CD1c-positive myeloid dendritic cell (primary cell): ENCODE measurements around the gene RXYLT1.
"Not testable (repeated sequence)": the region's sequence is repeated elsewhere in the genome, so short reads cannot be mapped to it uniquely, and the experiment has no call there.

Source experiments
- DNase-seq: peaks from one replicate; pipeline ENCODE4 v3.0.0-alpha.2; 2016; ENCODE audit errors: extremely low spot score

RXYLT1 gene

GRCh38 chr12:63779498-63780481, at the start of gene RXYLT1:
TSS of gene RXYLT1 (plus strand) at chr12:63779909. CDS start at chr12:63779961, 52 bp downstream.
- peak; percentile 83 for DNase-seq

DNA sequence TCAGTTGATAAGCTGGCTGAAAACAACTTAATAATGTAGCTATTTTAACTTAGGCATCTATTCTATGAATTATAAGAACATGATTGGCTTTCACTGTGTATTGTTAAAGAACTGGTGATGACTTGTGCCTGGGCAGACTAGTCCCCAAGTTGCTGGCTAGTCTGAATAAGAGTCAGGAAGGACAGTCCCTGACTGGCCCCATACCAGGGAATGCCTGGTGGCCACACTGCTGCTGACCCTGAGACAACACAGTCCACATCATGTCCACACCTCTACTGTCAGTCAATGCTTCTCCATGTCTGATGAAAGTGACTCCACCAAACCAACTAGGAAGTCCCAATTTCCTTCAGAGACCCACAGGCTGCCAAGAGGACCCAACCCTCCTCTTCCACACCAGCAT, 46.9 kb upstream of the RXYLT1 start:
- not testable (repeated sequence) for DNase-seq

- DNase-seq: not testable (repeated sequence)
Observed at GRCh38 chr12:63733585-63733984, 46.1 kb upstream of the RXYLT1 start.

GRCh38 chr12:63740551-63740950, 39.2 kb upstream of the RXYLT1 start:
- DNase-seq: not testable (repeated sequence)

GRCh38 chr12:63741431-63741830, 38.3 kb upstream of the RXYLT1 start:
- not testable (repeated sequence) for DNase-seq

GRCh38 chr12:63744110-63744509, 35.6 kb upstream of the RXYLT1 start:
- DNase-seq: not testable (repeated sequence)

DNA sequence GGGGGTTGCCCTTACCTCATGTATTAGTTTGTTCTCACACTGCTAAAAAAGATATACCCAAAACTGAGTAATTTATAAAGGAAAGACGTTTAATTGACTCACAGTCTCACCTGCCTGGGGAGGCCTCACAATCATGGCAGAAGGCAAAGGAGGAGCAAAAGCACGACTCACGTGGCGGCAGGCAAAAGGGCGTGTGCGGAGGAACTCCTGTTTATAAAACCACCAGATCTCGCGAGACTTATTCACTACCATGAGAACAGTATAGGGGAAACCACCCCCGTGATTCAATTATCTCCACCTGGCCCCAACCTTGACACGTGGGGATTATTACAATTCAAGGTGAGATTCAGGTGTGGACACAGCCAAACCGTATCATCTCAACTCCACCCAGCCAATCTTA, 33.2 kb upstream of the RXYLT1 start:
- not testable (repeated sequence) for DNase-seq

DNA sequence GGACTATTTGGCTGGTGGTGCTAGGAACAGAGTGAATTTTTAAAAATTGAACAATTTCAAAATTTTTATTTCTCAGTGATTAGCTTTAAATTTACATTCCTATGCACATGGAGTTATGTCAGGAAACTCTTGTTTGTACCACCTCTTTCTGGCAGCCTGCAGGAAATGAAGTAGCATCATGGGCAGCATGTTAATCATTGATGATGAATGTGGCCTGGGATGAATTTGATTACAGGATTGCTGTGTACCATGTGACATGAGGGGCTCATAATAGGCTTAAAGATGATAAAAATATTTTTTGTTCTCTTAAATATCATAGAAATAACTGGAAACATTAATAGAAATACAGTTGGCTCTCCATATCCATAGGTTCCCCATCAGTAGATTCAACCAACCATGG, 32.6 kb upstream of the RXYLT1 start:
- not testable (repeated sequence) for DNase-seq

DNA sequence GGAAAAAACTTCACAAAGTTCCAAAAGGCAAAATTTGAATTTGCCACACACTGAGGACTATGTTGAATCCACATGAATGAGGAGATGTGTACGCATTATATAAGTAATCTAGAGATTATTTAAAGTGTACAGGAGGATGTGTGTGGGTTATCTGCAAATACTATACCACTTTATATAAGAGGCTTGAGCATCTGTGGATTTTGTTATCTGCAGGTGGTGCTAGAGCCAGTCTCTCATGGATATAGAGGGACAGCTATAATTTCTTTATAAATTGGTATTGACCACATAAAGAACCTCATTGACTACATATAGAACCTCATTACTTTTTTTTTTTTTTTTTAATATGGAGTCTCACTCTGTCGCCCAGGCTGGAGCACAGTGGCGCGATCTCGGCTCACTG, 32.2 kb upstream of the RXYLT1 start:
- no peak for DNase-seq

GRCh38 chr12:63752283-63752682, 27.4 kb upstream of the RXYLT1 start:
- no peak for DNase-seq

GRCh38 chr12:63752841-63753240, 26.9 kb upstream of the RXYLT1 start:
- DNase-seq: no peak

- DNase-seq: no peak
Observed at GRCh38 chr12:63753743-63754142, 26.0 kb upstream of the RXYLT1 start.

GRCh38 chr12:63764481-63764880, 15.2 kb upstream of the RXYLT1 start:
- no peak for DNase-seq

- no peak for DNase-seq
Observed at GRCh38 chr12:63766498-63766897, 13.2 kb upstream of the RXYLT1 start.

GRCh38 chr12:63770375-63770774, 9.3 kb upstream of the RXYLT1 start:
- DNase-seq: no peak

DNA sequence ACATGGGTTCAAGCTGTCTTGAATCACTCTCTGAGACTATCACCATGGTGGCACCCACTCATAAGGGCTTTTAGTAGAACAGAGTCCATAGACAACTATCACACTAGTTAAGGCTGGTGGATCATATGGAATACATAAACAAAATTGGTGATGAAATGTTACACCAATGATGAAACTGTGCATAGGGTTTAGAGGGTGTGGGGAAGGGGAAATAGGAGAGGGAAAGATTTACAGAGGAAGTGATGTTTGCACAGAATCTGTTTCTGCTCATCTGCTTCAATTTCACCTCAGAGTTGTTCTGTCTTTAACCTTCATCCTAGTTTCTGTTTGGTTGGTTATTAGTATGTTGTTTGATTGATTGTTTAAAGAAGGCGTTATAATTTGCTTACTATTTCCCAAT, 2.4 kb upstream of the RXYLT1 start:
- peak; percentile 26 for DNase-seq

- no peak for DNase-seq
Observed at GRCh38 chr12:63782466-63782865, 2.8 kb downstream of the RXYLT1 start.

GRCh38 chr12:63787306-63787705, 7.6 kb downstream of the RXYLT1 start:
- no peak for DNase-seq

GRCh38 chr12:63790608-63790945, 10.9 kb downstream of the RXYLT1 start:
- DNase-seq: no peak

DNA sequence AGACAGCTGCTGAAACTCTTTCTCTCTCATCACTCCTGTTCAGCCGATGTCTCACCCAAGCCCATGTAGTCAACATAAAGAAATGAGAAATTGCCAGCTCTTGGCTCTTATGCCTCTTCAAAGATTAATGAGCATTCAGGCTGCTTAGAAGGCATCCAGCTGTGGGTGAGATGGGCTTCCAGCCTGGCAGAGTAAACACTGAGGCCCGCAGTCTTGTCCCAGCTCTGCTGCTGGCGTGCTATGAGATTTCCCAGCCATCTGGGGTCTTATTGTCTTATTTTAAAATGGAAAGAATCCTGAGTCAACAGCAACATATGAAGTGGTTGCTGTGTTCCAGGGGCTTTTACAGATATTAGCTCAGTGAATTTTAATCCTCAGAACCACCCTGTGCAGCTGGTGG, 12.6 kb downstream of the RXYLT1 start:
- no peak for DNase-seq

DNA sequence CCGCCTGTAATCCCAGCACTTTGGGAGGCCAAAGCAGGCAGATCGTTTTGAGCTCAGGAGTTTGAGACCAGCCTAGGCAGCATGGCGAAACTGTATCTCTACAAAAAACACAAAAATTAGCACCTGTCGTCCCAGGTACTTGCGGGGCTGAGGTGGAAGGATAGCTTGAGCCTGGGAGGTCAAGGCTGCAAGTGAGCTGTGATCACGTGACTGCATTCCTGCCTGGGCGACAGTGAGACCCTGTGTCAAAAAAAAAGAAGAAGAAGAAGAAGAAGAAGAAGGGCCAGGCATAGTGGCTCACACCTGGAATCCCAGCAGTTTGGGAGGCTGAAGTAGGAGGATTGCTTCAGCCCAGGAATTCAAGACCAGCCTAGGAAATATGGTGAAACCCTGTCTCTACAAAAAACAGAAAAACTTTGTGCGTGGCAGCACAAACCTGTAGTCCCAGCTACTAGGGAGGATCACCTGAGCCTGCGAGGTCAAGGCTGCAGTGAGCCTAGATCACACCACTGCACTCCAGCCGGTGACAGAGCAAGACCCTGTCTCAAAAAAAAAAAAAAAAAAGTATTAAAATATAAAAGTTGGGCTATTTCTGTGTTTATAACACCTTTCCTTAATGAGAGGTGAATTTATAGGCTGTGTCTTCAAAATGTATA, 15.5 kb downstream of the RXYLT1 start:
- no peak for DNase-seq

- DNase-seq: no peak
Observed at GRCh38 chr12:63795944-63796343, 16.2 kb downstream of the RXYLT1 start.

DNA sequence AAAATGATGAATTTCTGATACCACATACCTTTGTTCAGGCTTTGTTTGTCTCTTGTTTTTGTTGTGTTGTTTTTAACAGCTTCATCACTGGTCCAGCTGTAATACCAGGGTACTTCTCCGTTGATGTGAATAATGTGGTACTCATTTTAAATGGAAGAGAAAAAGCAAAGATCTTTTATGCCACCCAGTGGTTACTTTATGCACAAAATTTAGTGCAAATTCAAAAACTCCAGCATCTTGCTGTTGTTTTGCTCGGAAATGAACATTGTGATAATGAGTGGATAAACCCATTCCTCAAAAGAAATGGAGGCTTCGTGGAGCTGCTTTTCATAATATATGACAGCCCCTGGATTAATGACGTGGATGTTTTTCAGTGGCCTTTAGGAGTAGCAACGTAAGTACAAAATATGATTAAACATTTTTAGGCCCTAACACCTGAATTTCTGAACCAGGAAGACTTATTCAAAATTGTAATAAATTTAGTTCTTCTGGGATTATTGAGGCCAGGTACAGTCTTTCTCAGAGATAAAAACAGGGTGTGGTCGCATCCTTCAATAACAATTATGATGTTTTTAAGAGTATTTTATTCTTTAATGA, 22.4 kb downstream of the RXYLT1 start:
- peak; percentile 29 for DNase-seq
